GM21529 (cell line): ENCODE results near the gene RASSF7.

Source experiments
- ATAC-seq: cut with Tn5 transposase; IDR thresholded peaks from one replicate; pipeline ENCODE4 v1.9.1; 2021; ENCODE audit not compliant: unreplicated experiment

Gene RASSF7

GRCh38 chr11:607020-607780 is 46.4 kb downstream of the RASSF7 start:
- no peak for ATAC-seq

- no peak for ATAC-seq
Measured at GRCh38 chr11:607971-608659, 47.3 kb downstream of the RASSF7 start.

- no peak for ATAC-seq
Measured at GRCh38 chr11:608791-609251, 48.1 kb downstream of the RASSF7 start.

- no peak for ATAC-seq
Measured at GRCh38 chr11:609341-609811, 48.6 kb downstream of the RASSF7 start.

GRCh38 chr11:610146-610801 is 49.5 kb downstream of the RASSF7 start:
- ATAC-seq = no peak

GRCh38 chr11:611001-611996 is 50.5 kb downstream of the RASSF7 start:
- ATAC-seq = no peak

- no peak for ATAC-seq
Measured at GRCh38 chr11:612201-612960, 51.6 kb downstream of the RASSF7 start.

- ATAC-seq = no peak
Measured at GRCh38 chr11:612961-613300, 52.2 kb downstream of the RASSF7 start.

GRCh38 chr11:613369-613968 is 52.7 kb downstream of the RASSF7 start:
- no peak for ATAC-seq
